Pancreas (tissue), 10 donors: ENCODE results near the gene SIL1. TPM values are rescaled to one million over a fixed set of nuclear protein-coding genes. Genes with fewer than 3 reads are reported as not detected.

Experiments used
- ATAC-seq, 4 donors: fragments of 200-7000 bp; cut with Tn5 transposase; one replicate each; pipeline versions ENCODE4 v1.8.0 to v1.9.1; 2020; ENCODE audit warnings: mild to moderate bottlenecking in 4 of 4, moderate library complexity in 4 of 4
- DNase-seq, 6 donors: peaks; one replicate each; pipeline ENCODE4 v3.0.0-alpha.2; 2020
- FAIRE-seq: peaks from 2 replicates; lab custom pipeline; 2012; peaks lifted over from hg19 to GRCh38; lab: Jason Lieb, UNC
- H3K27ac ChIP-seq, 4 donors: fragments of 200-600 bp; sonication (generic); 1 replicate in 3 of 4; 2 replicates in 1 of 4; pipeline versions ENCODE4 v1.5.0 to v1.8.0; 2020
- H3K27me3 ChIP-seq, 4 donors: fragments of 200-600 bp; one replicate each; pipeline ENCODE4 v1.8.0; 2021
- H3K36me3 ChIP-seq, 3 donors: fragments of 200-600 bp; sonication (generic) in 1 of 3; one replicate each; pipeline versions ENCODE4 v1.5.0 to v1.8.0; 2020 to 2021
- H3K4me1 ChIP-seq, 3 donors: fragments of 200-600 bp; one replicate each; pipeline ENCODE4 v1.8.0; 2021
- H3K4me3 ChIP-seq, 4 donors: fragments of 200-600 bp; sonication (generic) in 2 of 4; one replicate each; pipeline versions ENCODE4 v1.5.0 to v1.8.0; 2020 to 2021
- H3K9me3 ChIP-seq, 4 donors: fragments of 200-600 bp; one replicate each; pipeline ENCODE4 v1.8.0; 2021
- CTCF ChIP-seq, 4 donors: fragments of 200-600 bp; sonication (generic) in 3 of 4; IDR thresholded peaks; one replicate each; pipeline versions ENCODE4 v1.5.0 to v1.8.0; 2021; ENCODE audit warnings: antibody characterized with exemption in 4 of 4
- WGBS, 2 donors: extraction: QIAGEN DNeasy Blood & Tissue Kit; methylation state at CpG; one replicate each; pipeline ENCODE4 v1.1.7; 2013; 5-methylcytosine and 5-hydroxymethylcytosine counted together
- intact Hi-C, 3 donors: fragments of 100-400 bp; cut with DNase I; formaldehyde crosslinking; loops; one replicate each; pipeline versions ENCODE4 v1.11.1 to v1.14.2; 2022
- polyA plus RNA-seq, 2 donors: library from polyadenylated mRNA; stranded (reverse); fragments of 200-250 nt; gene quantifications; one replicate each; pipeline ENCODE4 v1.2.3, GENCODE V29; 2013
- total RNA-seq, 6 donors: library from RNA; stranded (reverse); fragmentation: NEBNext Ultra II Directional in 4 of 6; extraction: Animal tissue kit (Norgen Biotek cat#: 25700) in 4 of 6; gene quantifications; one replicate each; pipeline versions ENCODE4 v1.2.1 to v1.2.4, GENCODE V29; 2021 to 2023
- donor health status: healthy with polysubstance abuse.
- donor health status: DM: no; HTN: no; CAD: no; lungs with moderate emphysema.
- donor health status: DM: no; HTN: no; CAD: no.
- donor health status: control.
- donor health status: control.
- donor health status: Bipolar disorder and iron deficiency.
- donor health status: DM: yes; HTN: yes; CAD: no.
- donor health status: DM: no; HTN: no; CAD: no.
- donor health status: DM: no; HTN: no; CAD: no.
- donor health status: DM: yes; HTN: yes; CAD: no.

The SIL1 gene
- total and polyA plus RNA-seq, 8 donors, result 38.6 to 119 (median 55.0) TPM

DNA sequence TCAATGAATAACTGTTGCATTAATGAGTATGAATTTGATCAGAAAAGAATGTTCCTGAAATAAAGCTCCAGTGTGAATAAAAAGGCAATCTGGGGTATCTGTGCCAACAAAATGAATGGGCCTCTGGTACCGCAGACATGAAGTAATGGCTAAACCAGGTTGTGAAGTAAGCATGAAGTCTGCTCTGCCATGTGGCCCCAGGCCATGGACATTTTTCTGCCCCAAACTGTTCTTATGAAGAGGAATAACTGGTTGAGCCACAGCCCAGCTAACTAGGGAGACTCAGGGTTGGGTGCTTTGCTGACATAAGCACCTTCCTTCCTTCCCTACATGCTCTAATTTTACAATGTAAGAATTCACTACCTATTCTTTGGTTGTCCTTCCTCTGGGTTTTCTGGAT lies 175.6 kb downstream of the SIL1 start:
- WGBS, 2 donors, result 83 to 87% methylated on average over 1 of the region's 1 CpG
- Histone ChIP-seq H3K27ac (no peak overlapping the region), H3K4me1 (no peaks in the 10 kb centered on the region), H3K36me3 (peaks cover 0 to 11% (median 0%) of the 10 kb centered on the region in 3 donors), H3K4me3 (no peak overlapping the region), H3K9me3 (no peaks in the 10 kb centered on the region), H3K27me3 (no peaks in the 10 kb centered on the region)
- intact Hi-C loops, result no loop called here
- DNase-seq, result no peak
- no peak for FAIRE-seq
- ATAC-seq, result peak in 1 of 4 donors; percentile 32
- TF ChIP-seq CTCF (IDR thresholded peaks at IDR 0.05), result no peak

DNA sequence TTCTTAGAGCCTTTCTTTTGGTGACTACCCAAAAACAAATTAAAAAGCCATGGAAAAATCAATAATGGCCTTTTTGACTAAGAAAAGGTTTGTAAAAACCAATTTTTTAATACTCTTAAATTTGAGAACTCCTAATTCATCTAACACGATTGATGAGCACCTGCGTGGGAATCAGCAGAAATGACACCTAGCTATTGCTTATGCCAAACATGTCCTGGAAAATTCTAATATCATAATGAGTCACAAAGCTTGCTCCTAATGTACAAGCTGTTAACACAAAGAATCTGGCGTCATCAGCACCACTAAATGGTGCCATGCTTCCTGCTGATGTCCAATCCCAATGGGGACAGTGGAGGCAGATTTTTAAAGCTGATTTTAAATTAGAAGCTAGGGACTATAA lies 176.8 kb downstream of the SIL1 start:
- no peak for TF ChIP-seq CTCF (IDR thresholded peaks at IDR 0.05)
- H3K4me3 ChIP-seq, result no peak overlapping the region
- WGBS, 2 donors, result 96 to 98% methylated on average over 3 of the region's 3 CpGs
- H3K27ac ChIP-seq, result no peak overlapping the region
- H3K4me1 ChIP-seq, result no peaks in the 10 kb centered on the region
- DNase-seq (no peak), FAIRE-seq (no peak), ATAC-seq (no peak)
- H3K36me3 ChIP-seq, result peaks cover 0 to 11% (median 0%) of the 10 kb centered on the region in 3 donors
- no peaks in the 10 kb centered on the region for H3K27me3 ChIP-seq
- no peaks in the 10 kb centered on the region for H3K9me3 ChIP-seq
- intact Hi-C loops, result no loop called here

DNA sequence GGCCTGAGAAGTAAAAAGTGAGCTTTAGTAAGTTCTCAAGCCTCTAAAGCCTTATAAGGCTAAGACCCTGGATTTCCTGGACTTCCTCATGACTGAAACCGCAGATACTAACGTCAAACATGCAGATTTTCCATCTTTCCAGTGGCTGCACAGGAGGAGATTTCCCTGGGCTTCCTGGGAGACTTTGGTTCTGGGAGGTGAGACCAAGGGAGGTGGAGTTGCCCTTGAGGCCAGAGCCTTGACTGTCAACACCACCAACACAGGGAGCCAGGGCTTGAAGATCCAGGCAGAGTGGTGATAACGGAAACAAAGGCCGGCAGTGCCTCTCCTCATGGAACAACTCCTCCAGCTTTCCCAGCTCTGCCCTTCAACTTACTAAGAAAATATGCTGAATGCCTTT lies 178.3 kb downstream of the SIL1 start:
- no peak overlapping the region for H3K27ac ChIP-seq
- TF ChIP-seq CTCF (IDR thresholded peaks at IDR 0.05), result no peak
- no peak for DNase-seq
- H3K27me3 ChIP-seq, result no peaks in the 10 kb centered on the region
- intact Hi-C loops, result no loop called here
- H3K9me3 ChIP-seq, result no peaks in the 10 kb centered on the region
- WGBS, 2 donors, result 72 to 91% methylated on average over 4 of the region's 4 CpGs
- no peak for ATAC-seq
- H3K36me3 ChIP-seq, result peaks cover 0 to 11% (median 0%) of the 10 kb centered on the region in 3 donors
- no peak overlapping the region for H3K4me3 ChIP-seq
- H3K4me1 ChIP-seq, result no peaks in the 10 kb centered on the region
- FAIRE-seq, result no peak

- Histone ChIP-seq H3K36me3 (peaks cover 0 to 11% (median 0%) of the 10 kb centered on the region in 3 donors), H3K27me3 (no peaks in the 10 kb centered on the region), H3K4me3 (no peak overlapping the region), H3K4me1 (no peaks in the 10 kb centered on the region), H3K27ac (no peak overlapping the region), H3K9me3 (no peaks in the 10 kb centered on the region)
- FAIRE-seq, result no peak
- intact Hi-C loops, result no loop called here
- WGBS, 2 donors, result 98% methylated on average over 3 of the region's 3 CpGs
- TF ChIP-seq CTCF (IDR thresholded peaks at IDR 0.05), result no peak
- no peak for ATAC-seq
- DNase-seq, result no peak
Measured at GRCh38 chr5:139019211-139019610, 179.0 kb downstream of the SIL1 start.

DNA sequence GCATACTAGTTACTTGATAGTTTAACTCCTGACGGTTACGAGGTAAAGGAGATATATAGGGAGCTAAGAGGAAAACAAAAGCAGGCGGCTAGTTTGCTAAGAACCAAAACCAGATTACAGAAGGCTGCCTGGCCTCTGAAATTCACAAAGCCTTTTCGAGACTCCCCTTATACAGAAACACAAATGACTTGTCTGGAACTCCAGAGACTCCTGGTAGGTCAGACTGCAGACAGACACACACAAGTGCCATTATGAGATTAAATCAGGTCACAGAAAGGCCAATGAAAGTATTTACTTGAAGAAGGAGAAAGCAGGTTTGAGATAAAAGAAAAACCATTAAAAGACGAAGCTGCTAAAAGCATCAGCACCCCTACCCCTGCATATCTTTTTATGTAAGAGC lies 180.5 kb downstream of the SIL1 start:
- DNase-seq (no peak), ATAC-seq (no peak), FAIRE-seq (no peak)
- Histone ChIP-seq H3K27me3 (no peaks in the 10 kb centered on the region), H3K36me3 (peaks cover 0 to 11% (median 3%) of the 10 kb centered on the region in 3 donors), H3K9me3 (no peaks in the 10 kb centered on the region), H3K27ac (no peak overlapping the region), H3K4me3 (no peak overlapping the region), H3K4me1 (no peaks in the 10 kb centered on the region)
- intact Hi-C loops, result no loop called here
- WGBS, 2 donors, result 95% methylated on average over 5 of the region's 5 CpGs
- no peak for TF ChIP-seq CTCF (IDR thresholded peaks at IDR 0.05)
